Measurements from ENCODE around the gene EFCAB7. TPM values are rescaled to one million over a fixed set of nuclear protein-coding genes. Genes with fewer than 3 reads are reported as not detected.

The EFCAB7 gene
- polyA plus RNA-seq (2013, experiment 1 of 2; ENCODE audit: insufficient read length): 4.7 TPM
- 3.4 TPM for polyA plus RNA-seq (2013, experiment 2 of 2; ENCODE audit: insufficient read length)

GRCh38 chr1:63522891-63523728, at the start of gene EFCAB7, which contains the start of gene ITGB3BP:
Gene EFCAB7, plus strand, starts transcription at chr1:63523525. Its CDS starts 2,048 bp downstream, at chr1:63525573.
Gene ITGB3BP, minus strand, starts transcription at chr1:63523225. Its CDS starts 92 bp downstream, at chr1:63523133.
- DNase-seq: peak; percentile 95

GRCh38 chr1:63475761-63476160, 47.6 kb upstream of the EFCAB7 start:
- DNase-seq: no peak

- no peak for DNase-seq
Measured at GRCh38 chr1:63480057-63480456, 43.3 kb upstream of the EFCAB7 start.

GRCh38 chr1:63486629-63487028, 36.7 kb upstream of the EFCAB7 start:
- DNase-seq: peak; percentile 3

GRCh38 chr1:63487336-63488065, 35.8 kb upstream of the EFCAB7 start:
- peak; percentile 14 for DNase-seq

GRCh38 chr1:63497577-63497976, 25.7 kb upstream of the EFCAB7 start:
- no peak for DNase-seq

GRCh38 chr1:63498106-63498505, 25.2 kb upstream of the EFCAB7 start:
- DNase-seq: no peak

- no peak for DNase-seq
Measured at GRCh38 chr1:63501256-63501655, 22.1 kb upstream of the EFCAB7 start.

- DNase-seq: no peak
Measured at GRCh38 chr1:63506782-63507181, 16.5 kb upstream of the EFCAB7 start.

- DNase-seq: no peak
Measured at GRCh38 chr1:63509718-63510117, 13.6 kb upstream of the EFCAB7 start.

GRCh38 chr1:63512584-63512983, 10.7 kb upstream of the EFCAB7 start:
- no peak for DNase-seq

GRCh38 chr1:63516629-63517028, 6.7 kb upstream of the EFCAB7 start:
- DNase-seq: no peak

- peak; percentile 2 for DNase-seq
Measured at GRCh38 chr1:63523738-63524137, 413 bp downstream of the EFCAB7 start.

- no peak for DNase-seq
Measured at GRCh38 chr1:63524201-63524600, 876 bp downstream of the EFCAB7 start.

GRCh38 chr1:63532727-63533126, 9.4 kb downstream of the EFCAB7 start:
- DNase-seq: no peak

GRCh38 chr1:63533931-63534330, 10.6 kb downstream of the EFCAB7 start:
- no peak for DNase-seq

- no peak for DNase-seq
Measured at GRCh38 chr1:63534406-63534805, 11.1 kb downstream of the EFCAB7 start.

GRCh38 chr1:63537006-63537405, 13.7 kb downstream of the EFCAB7 start:
- DNase-seq: no peak

GRCh38 chr1:63537940-63538339, 14.6 kb downstream of the EFCAB7 start:
- DNase-seq: peak; percentile 0

- DNase-seq: peak; percentile 38
Measured at GRCh38 chr1:63545780-63546179, 22.5 kb downstream of the EFCAB7 start.

GRCh38 chr1:63547621-63548294, 24.4 kb downstream of the EFCAB7 start:
- peak; percentile 5 for DNase-seq

GRCh38 chr1:63548303-63548702, 25.0 kb downstream of the EFCAB7 start:
- no peak for DNase-seq

GRCh38 chr1:63548877-63549276, 25.6 kb downstream of the EFCAB7 start:
- no peak for DNase-seq
